SK-N-SH treated with all-trans-retinoic acid at 6 μM for 48 hours (cell line): ENCODE results near the gene FHL3.

Experiments
- ATAC-seq: fragments of 200-7000 bp; cut with Tn5 transposase; 3 replicates; pipeline ENCODE4 v1.9.1; 2020; ENCODE audit warnings: mild to moderate bottlenecking, moderate library complexity
- ARNTL ChIP-seq: fragments of 450-650 bp; formaldehyde crosslinking; IDR thresholded peaks from 2 replicates; pipeline ENCODE4 v1.5.0; 2020; ENCODE audit warnings: low read depth, mild to moderate bottlenecking, moderate library complexity, borderline replicate concordance
- BACH2 ChIP-seq: fragments of 250-450 bp; sonication (Bioruptor Pico); IDR thresholded peaks from 2 replicates; pipeline ENCODE4 v1.9.0; 2021; ENCODE audit warnings: mild to moderate bottlenecking, borderline replicate concordance
- CSRNP3 ChIP-seq: fragments of 250-450 bp; sonication (Bioruptor Pico); IDR thresholded peaks from 2 replicates; pipeline ENCODE4 v1.5.1; 2021; ENCODE audit warnings: mild to moderate bottlenecking, moderate library complexity
- ESRRG ChIP-seq: fragments of 250-450 bp; sonication (Bioruptor Pico); IDR thresholded peaks from 2 replicates; pipeline ENCODE4 v1.6.1; 2021; ENCODE audit warnings: mild to moderate bottlenecking
- GLIS3 ChIP-seq: fragments of 250-450 bp; sonication (Bioruptor Pico); IDR thresholded peaks from 2 replicates; pipeline ENCODE4 v1.5.0; 2020; ENCODE audit warnings: mild to moderate bottlenecking, moderate library complexity
- OSR1 ChIP-seq: fragments of 250-450 bp; sonication (Bioruptor Pico); IDR thresholded peaks from 2 replicates; pipeline ENCODE4 v1.8.0; 2022; ENCODE audit warnings: moderate library complexity, mild to moderate bottlenecking, inconsistent platforms
- PATZ1 ChIP-seq: fragments of 250-450 bp; sonication (Bioruptor Pico); IDR thresholded peaks from 2 replicates; pipeline ENCODE4 v1.8.0; 2020; ENCODE audit warnings: mild to moderate bottlenecking, moderate library complexity, borderline replicate concordance
- POU6F1 ChIP-seq: fragments of 250-450 bp; sonication (Bioruptor Pico); IDR thresholded peaks from 2 replicates; pipeline ENCODE4 v1.8.0; 2021; ENCODE audit warnings: low read depth, mild to moderate bottlenecking, moderate library complexity, borderline replicate concordance
- RARB ChIP-seq: fragments of 250-450 bp; sonication (Bioruptor Pico); IDR thresholded peaks from 2 replicates; pipeline ENCODE4 v1.8.0; 2021; ENCODE audit warnings: mild to moderate bottlenecking, moderate library complexity
- SNAI2 ChIP-seq: fragments of 250-450 bp; sonication (Bioruptor Pico); IDR thresholded peaks from 2 replicates; pipeline ENCODE4 v1.5.0; 2020; ENCODE audit warnings: mild to moderate bottlenecking, moderate library complexity
- TCF4 ChIP-seq: fragments of 250-450 bp; sonication (Bioruptor Pico); IDR thresholded peaks from 2 replicates; pipeline ENCODE4 v1.8.0; 2021; ENCODE audit warnings: mild to moderate bottlenecking, moderate library complexity, borderline replicate concordance
- TSHZ2 ChIP-seq: fragments of 250-450 bp; sonication (Bioruptor Pico); IDR thresholded peaks from 2 replicates; pipeline ENCODE4 v1.5.0; 2020; ENCODE audit warnings: mild to moderate bottlenecking, moderate library complexity
- ZC3H10 ChIP-seq: fragments of 250-450 bp; sonication (Bioruptor Pico); IDR thresholded peaks from 2 replicates; pipeline ENCODE4 v1.5.1; 2021; ENCODE audit warnings: mild to moderate bottlenecking, moderate library complexity
- ZFP3 ChIP-seq: fragments of 250-450 bp; sonication (Bioruptor Pico); IDR thresholded peaks from 2 replicates; pipeline ENCODE4 v1.5.0; 2020; ENCODE audit warnings: mild to moderate bottlenecking, moderate library complexity
- ZFP30 ChIP-seq: fragments of 450-650 bp; formaldehyde crosslinking; IDR thresholded peaks from 2 replicates; pipeline ENCODE4 v1.5.0; 2022; ENCODE audit warnings: mild to moderate bottlenecking, moderate library complexity
- ZNF565 ChIP-seq: fragments of 450-650 bp; formaldehyde crosslinking; conservative IDR thresholded peaks from 2 replicates; pipeline ENCODE4 v1.5.0; 2020; ENCODE audit warnings: low read depth, mild to moderate bottlenecking, moderate library complexity
- ZNF70 ChIP-seq: fragments of 450-650 bp; formaldehyde crosslinking; IDR thresholded peaks from 2 replicates; pipeline ENCODE4 v1.5.0; 2020; ENCODE audit warnings: mild to moderate bottlenecking, moderate library complexity
- ZNF8 ChIP-seq: fragments of 450-650 bp; formaldehyde crosslinking; IDR thresholded peaks from 2 replicates; pipeline ENCODE4 v1.5.0; 2020; ENCODE audit warnings: mild to moderate bottlenecking, moderate library complexity

The FHL3 gene

GRCh38 chr1:38050397-38051078 is 45.2 kb upstream of the FHL3 start:
- ATAC-seq, result no peak

GRCh38 chr1:38047603-38048141 is 42.4 kb upstream of the FHL3 start:
- peak; percentile 12; the same call in 2 of the 3 replicates for ATAC-seq
- TF ChIP-seq ESRRG (CRISPR knock-in tag), result no peak
- TF ChIP-seq ARNTL (CRISPR knock-in tag), result no peak
- TF ChIP-seq ZNF8, result no peak
- TF ChIP-seq BACH2 (CRISPR knock-in tag), result no peak
- no peak for TF ChIP-seq ZFP30
- no peak for TF ChIP-seq ZFP3
- no peak for TF ChIP-seq SNAI2 (CRISPR knock-in tag)
- TF ChIP-seq GLIS3 (CRISPR knock-in tag), result no peak
- no peak for TF ChIP-seq ZNF70
- TF ChIP-seq POU6F1 (CRISPR knock-in tag), result no peak
- TF ChIP-seq RARB (CRISPR knock-in tag), result no peak
- TF ChIP-seq CSRNP3 (CRISPR knock-in tag), result no peak

More at GRCh38 chr1:38050397-38051078, 45.2 kb upstream of the FHL3 start:
- TF ChIP-seq GLIS3 (CRISPR knock-in tag), result no peak
- no peak for TF ChIP-seq ARNTL (CRISPR knock-in tag)
- no peak for TF ChIP-seq ZNF70
- TF ChIP-seq BACH2 (CRISPR knock-in tag), result no peak
- no peak for TF ChIP-seq ZNF565
- no peak for TF ChIP-seq OSR1
- no peak for TF ChIP-seq SNAI2 (CRISPR knock-in tag)
- TF ChIP-seq RARB (CRISPR knock-in tag), result no peak
- TF ChIP-seq TSHZ2 (CRISPR knock-in tag), result no peak
- TF ChIP-seq ESRRG (CRISPR knock-in tag), result no peak
- TF ChIP-seq TCF4 (CRISPR knock-in tag), result no peak
- no peak for TF ChIP-seq ZFP30
- TF ChIP-seq CSRNP3 (CRISPR knock-in tag), result no peak
- TF ChIP-seq ZC3H10, result no peak
- TF ChIP-seq ZNF8, result no peak
- no peak for TF ChIP-seq POU6F1 (CRISPR knock-in tag)
- TF ChIP-seq PATZ1 (CRISPR knock-in tag), result no peak
